BLaER1 treated with 17β-estradiol and CSF1 and Interleukin-3, amounts not matched to agents 10 nM and 100 nM (cell line): ENCODE data around the gene UCHL3.
A peak's percentile ranks its signal among the peaks of the same experiment; 100 is the strongest.

Experiments
- H3K27ac ChIP-seq, 11 experiments: shearing (Covaris generic); formaldehyde crosslinking; 2 replicates each; pipeline ENCODE4 v1.8.1; 2022
- H3K27me3 ChIP-seq, 11 experiments: shearing (Covaris generic); formaldehyde crosslinking; 2 replicates each; pipeline ENCODE4 v1.8.1; 2022
- H3K36me3 ChIP-seq, 11 experiments: shearing (Covaris generic); formaldehyde crosslinking; 2 replicates each; pipeline ENCODE4 v1.8.1; 2022
- H3K4me1 ChIP-seq, 10 experiments: shearing (Covaris generic); formaldehyde crosslinking; 2 replicates each; pipeline ENCODE4 v1.8.1; 2022
- H3K4me2 ChIP-seq, 11 experiments: shearing (Covaris generic); formaldehyde crosslinking; 2 replicates each; pipeline ENCODE4 v1.8.1; 2022
- H3K4me3 ChIP-seq, 10 experiments: shearing (Covaris generic); formaldehyde crosslinking; 2 replicates each; pipeline ENCODE4 v1.8.1; 2022
- H3K9ac ChIP-seq, 11 experiments: shearing (Covaris generic); formaldehyde crosslinking; 2 replicates each; pipeline ENCODE4 v1.8.1; 2022
- H3K9me3 ChIP-seq, 11 experiments: shearing (Covaris generic); formaldehyde crosslinking; replicated peaks in 1 of 11; 2 replicates each; pipeline ENCODE4 v1.8.1; 2022
- H4K20me1 ChIP-seq, 11 experiments: shearing (Covaris generic); formaldehyde crosslinking; 2 replicates each; pipeline ENCODE4 v1.8.1; 2022
- Cebpa-rat ChIP-seq, 11 experiments: shearing (Covaris generic); IDR thresholded peaks; 2 replicates each; pipeline ENCODE4 v1.8.1; 2022

UCHL3 gene

DNA sequence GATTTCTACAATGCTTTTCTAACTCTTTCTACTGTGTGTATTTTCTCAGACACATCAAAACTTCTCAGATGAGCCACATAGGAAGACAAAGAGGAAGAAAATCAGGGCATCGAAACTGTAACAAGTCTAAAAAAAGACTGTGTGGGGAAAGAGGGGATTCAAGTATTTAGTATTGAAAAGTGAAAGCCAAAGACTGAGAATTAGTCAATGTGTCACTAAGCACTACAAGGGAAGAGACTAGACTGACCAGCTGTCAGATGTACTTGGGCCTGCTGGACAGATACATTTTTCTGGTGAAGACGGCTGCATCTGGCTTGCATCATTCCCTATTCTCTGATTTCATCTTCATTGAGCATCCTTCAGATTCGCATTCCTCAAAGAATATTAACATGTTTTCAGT is 37.3 kb upstream of the UCHL3 start:
- peaks cover 0 to 15% (median 0%) of the 10 kb centered on the region in 11 experiments; a peak in 1 of 22 replicates for H3K27me3 ChIP-seq
- H3K9ac ChIP-seq: peak overlapping the region in 9 of 11 experiments; percentile 19 to 77 (median 65); a peak in 18 of 22 replicates
- peak overlapping the region in 6 of 10 experiments; percentile 20 to 32 (median 25); a peak in 7 of 20 replicates for H3K4me3 ChIP-seq
- peak in 4 of 11 experiments; percentile 14 to 56 (median 42); a peak in 4 of 22 replicates for TF ChIP-seq Cebpa-rat (IDR thresholded peaks at IDR 0.05)
- peak overlapping the region; percentile 70 to 90 (median 75) for H3K4me2 ChIP-seq
- peaks cover 52 to 85% (median 73%) of the 10 kb centered on the region in 10 experiments for H3K4me1 ChIP-seq
- H4K20me1 ChIP-seq: peaks cover 0 to 3% (median 0%) of the 10 kb centered on the region in 11 experiments; a peak in 2 of 22 replicates
- peaks cover 21 to 56% (median 49%) of the 10 kb centered on the region in 11 experiments; a peak in 21 of 22 replicates for H3K9me3 ChIP-seq
- H3K36me3 ChIP-seq: peaks cover 0 to 13% (median 0%) of the 10 kb centered on the region in 11 experiments; a peak in 5 of 22 replicates
- H3K27ac ChIP-seq: peak overlapping the region in 10 of 11 experiments; percentile 47 to 92 (median 86); a peak in 20 of 22 replicates

DNA sequence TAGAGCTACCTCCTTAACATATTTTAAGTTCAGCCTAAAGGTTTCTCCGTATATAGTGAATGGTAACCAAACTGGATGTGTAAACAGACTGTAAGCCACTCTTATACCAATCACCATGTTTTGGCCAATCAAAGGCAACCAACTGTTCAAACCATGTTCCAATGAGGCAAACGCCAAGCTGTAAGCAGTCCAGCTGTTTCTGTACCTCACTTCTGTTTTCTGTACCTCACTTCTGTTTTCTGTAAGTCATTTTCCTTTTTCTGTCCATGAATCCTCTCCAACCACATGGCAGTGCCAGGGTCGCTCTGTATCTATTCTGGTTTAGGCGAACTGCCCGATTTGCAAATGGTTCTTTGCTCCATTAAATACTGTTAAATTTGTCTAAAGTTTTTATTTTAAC is 36.3 kb upstream of the UCHL3 start:
- peak overlapping the region in 10 of 11 experiments; percentile 47 to 92 (median 86); a peak in 19 of 22 replicates for H3K27ac ChIP-seq
- no peak for TF ChIP-seq Cebpa-rat (IDR thresholded peaks at IDR 0.05)
- H3K9ac ChIP-seq: peak overlapping the region in 3 of 11 experiments; percentile 59 to 74 (median 64); a peak in 8 of 22 replicates
- peak overlapping the region in 5 of 10 experiments; percentile 9 to 32 (median 24); a peak in 4 of 20 replicates for H3K4me3 ChIP-seq
- peaks cover 42 to 75% (median 63%) of the 10 kb centered on the region in 10 experiments for H3K4me1 ChIP-seq
- peaks cover 0 to 3% (median 0%) of the 10 kb centered on the region in 11 experiments; a peak in 2 of 22 replicates for H4K20me1 ChIP-seq
- H3K9me3 ChIP-seq: peaks cover 25 to 57% (median 52%) of the 10 kb centered on the region in 11 experiments; a peak in 21 of 22 replicates
- peak overlapping the region; percentile 70 to 90 (median 75) for H3K4me2 ChIP-seq
- peaks cover 0 to 13% (median 0%) of the 10 kb centered on the region in 11 experiments; a peak in 5 of 22 replicates for H3K36me3 ChIP-seq
- H3K27me3 ChIP-seq: 0 out of 22 replicates have a peak, but pooled peaks cover 0 to 10% (median 0%) of the 10 kb centered on the region in 11 experiments

DNA sequence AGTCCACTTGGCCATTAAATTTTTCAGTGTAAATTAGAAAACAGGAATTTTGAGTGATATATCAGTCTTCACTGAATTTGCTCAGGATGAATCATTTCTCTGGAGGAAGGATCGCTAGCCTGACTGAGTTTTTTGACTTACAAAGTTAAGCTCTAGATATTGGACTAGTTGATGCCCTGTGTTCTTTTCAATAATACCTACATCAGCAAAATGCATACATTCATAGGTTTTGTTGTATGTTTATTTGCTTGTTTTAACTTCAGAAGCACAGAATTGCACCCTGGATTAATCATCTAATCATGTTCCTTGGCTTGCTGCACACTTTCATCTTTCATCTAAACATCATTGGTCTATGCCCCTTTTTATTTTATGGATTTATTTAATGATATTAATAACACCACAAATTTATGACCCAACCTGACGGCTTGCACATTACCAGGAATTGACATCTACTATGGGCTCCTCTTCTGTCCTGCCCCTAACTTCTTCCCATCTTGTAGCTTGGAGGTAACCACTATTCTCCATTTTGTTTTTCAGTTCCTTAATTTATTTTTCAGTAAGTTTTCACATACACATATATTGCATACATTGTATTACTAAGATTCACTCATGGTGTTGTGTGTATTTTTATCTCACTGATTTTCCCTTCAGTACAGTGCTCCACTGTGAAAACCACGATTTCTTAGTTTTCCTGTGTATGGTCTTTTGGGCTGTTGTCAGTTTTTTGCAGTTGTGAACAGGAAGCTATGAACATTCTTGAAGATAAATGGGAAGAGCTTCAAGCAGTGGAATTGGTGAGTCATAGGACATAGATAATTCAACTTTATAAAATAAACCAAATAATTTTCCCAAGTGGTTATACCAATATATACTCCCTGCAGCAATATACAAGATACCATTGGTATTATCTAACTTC is 35.3 kb upstream of the UCHL3 start:
- peaks cover 0 to 3% (median 0%) of the 10 kb centered on the region in 11 experiments; a peak in 2 of 22 replicates for H4K20me1 ChIP-seq
- H3K4me3 ChIP-seq: peak overlapping the region in 1 of 10 experiments; percentile 20; a peak in 1 of 20 replicates
- H3K9me3 ChIP-seq: peaks cover 35 to 67% (median 61%) of the 10 kb centered on the region in 11 experiments
- 0 out of 22 replicates have a peak, but pooled peaks of 1 of the 11 experiments have one; percentile 9 for TF ChIP-seq Cebpa-rat (IDR thresholded peaks at IDR 0.05)
- H3K9ac ChIP-seq: peak overlapping the region in 1 of 11 experiments; percentile 4; a peak in 1 of 22 replicates
- H3K36me3 ChIP-seq: peaks cover 0 to 13% (median 0%) of the 10 kb centered on the region in 11 experiments; a peak in 6 of 22 replicates
- H3K27ac ChIP-seq: peak overlapping the region in 9 of 11 experiments; percentile 70 to 92 (median 87); a peak in 17 of 22 replicates
- H3K27me3 ChIP-seq: 0 out of 22 replicates have a peak, but pooled peaks cover 0 to 10% (median 0%) of the 10 kb centered on the region in 11 experiments
- H3K4me1 ChIP-seq: peaks cover 40 to 64% (median 53%) of the 10 kb centered on the region in 10 experiments
- peak overlapping the region; percentile 6 to 90 (median 75); a peak in 18 of 22 replicates for H3K4me2 ChIP-seq

DNA sequence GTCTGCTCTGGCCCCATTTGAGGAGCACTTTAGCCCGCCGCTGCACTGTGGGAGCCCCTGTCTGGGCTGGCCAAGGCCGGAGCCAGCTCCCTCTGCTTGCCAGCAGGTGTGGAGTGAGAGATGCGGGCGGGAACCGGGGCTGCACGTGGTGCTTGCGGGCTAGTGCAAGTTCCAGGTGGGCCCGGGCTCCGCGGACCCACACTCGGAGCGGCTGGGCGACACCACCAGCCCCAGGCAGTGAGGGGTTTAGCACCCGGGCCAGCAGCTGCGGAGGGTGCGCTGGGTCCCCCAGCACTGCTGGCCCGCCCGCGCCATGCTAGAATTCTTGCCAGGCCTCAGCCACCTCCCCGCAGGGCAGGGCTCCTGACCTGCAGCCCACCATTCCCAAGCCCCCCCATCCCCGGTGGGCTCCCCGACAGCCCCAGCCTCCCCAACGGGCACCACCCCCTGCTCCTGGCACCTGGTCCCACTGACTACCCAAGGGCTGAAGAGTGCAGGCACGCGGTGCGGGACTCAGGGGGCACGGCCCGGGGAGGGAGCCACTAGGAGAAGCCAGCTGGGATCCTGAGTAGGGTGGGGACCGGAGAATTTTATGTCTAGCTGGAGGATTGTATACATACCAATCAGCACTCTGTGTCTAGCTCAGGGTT is 31.0 kb upstream of the UCHL3 start:
- Histone ChIP-seq H3K9ac (no peak overlapping the region), H3K4me2 (no peak overlapping the region), H3K27me3 (no peaks in the 10 kb centered on the region), H3K4me1 (peaks cover 12 to 33% (median 20%) of the 10 kb centered on the region in 10 experiments), H4K20me1 (no peaks in the 10 kb centered on the region), H3K27ac (no peak overlapping the region), H3K36me3 (peaks cover 0 to 13% (median 6%) of the 10 kb centered on the region in 11 experiments; a peak in 10 of 22 replicates), H3K9me3 (peaks cover 64 to 94% (median 84%) of the 10 kb centered on the region in 11 experiments), H3K4me3 (no peak overlapping the region)
- TF ChIP-seq Cebpa-rat (IDR thresholded peaks at IDR 0.05): no peak

DNA sequence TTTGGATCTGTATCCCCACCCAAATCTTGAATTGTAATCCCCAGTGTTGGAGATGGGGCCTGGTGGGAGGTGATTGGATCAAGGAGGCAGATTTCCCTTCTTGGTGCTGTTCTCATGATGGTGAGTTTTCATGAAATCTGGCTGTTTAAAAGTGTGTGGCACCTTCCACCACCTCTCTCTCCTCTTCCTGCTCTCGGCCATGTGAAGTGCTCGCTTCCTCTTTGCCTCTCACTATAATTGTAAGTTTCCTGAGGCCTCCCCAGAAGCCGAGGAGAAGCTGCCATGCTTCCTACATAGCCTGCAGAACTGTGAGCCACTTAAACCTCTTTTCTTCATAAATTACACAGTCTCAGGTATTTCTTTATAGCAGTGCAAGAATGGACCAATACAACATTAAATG is 27.6 kb upstream of the UCHL3 start:
- H3K4me2 ChIP-seq: no peak overlapping the region

DNA sequence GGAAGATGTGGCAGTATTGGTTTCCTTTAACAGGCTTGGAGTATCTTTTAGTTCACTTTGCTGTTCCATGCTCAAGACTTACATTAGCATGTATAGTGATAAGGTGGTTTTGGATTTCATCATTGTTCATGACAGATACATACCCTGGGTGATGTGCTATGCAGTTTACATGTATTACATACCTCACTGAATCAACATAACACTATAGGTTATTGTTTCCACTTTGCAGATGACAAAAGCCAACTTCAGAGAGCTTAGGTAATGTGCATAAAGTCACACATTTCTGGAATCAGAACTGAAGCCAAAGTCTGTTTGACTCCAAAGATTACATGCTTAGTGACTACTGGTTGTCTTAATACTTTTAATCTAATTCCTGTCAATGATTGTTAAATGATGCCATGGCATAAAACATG is 19.0 kb upstream of the UCHL3 start:
- H3K4me1 ChIP-seq: peaks cover 12 to 33% (median 23%) of the 10 kb centered on the region in 10 experiments
- 0 out of 22 replicates have a peak overlapping the region, but pooled peaks of 1 of the 11 experiments have one; percentile 10 for H3K27ac ChIP-seq
- H3K4me3 ChIP-seq: no peak overlapping the region
- H3K4me2 ChIP-seq: peak overlapping the region; percentile 2 to 61 (median 36); a peak in 18 of 22 replicates
- peaks cover 0 to 20% (median 4%) of the 10 kb centered on the region in 11 experiments; a peak in 5 of 22 replicates for H3K9me3 ChIP-seq
- H3K27me3 ChIP-seq: no peaks in the 10 kb centered on the region
- H4K20me1 ChIP-seq: peaks cover 0 to 19% (median 0%) of the 10 kb centered on the region in 11 experiments; a peak in 2 of 22 replicates
- TF ChIP-seq Cebpa-rat (IDR thresholded peaks at IDR 0.05): no peak
- no peak overlapping the region for H3K9ac ChIP-seq
- H3K36me3 ChIP-seq: peaks cover 56 to 87% (median 75%) of the 10 kb centered on the region in 11 experiments

More for the DNA sequence above, 27.6 kb upstream of the UCHL3 start:
- Histone ChIP-seq H3K4me1 (peaks cover 0 to 7% (median 0%) of the 10 kb centered on the region in 10 experiments; a peak in 3 of 20 replicates), H4K20me1 (no peaks in the 10 kb centered on the region), H3K27ac (no peak overlapping the region), H3K27me3 (no peaks in the 10 kb centered on the region), H3K9ac (no peak overlapping the region), H3K9me3 (peaks cover 50 to 65% (median 56%) of the 10 kb centered on the region in 11 experiments), H3K4me3 (no peak overlapping the region), H3K36me3 (peaks cover 17 to 31% (median 20%) of the 10 kb centered on the region in 11 experiments; a peak in 21 of 22 replicates)
- no peak for TF ChIP-seq Cebpa-rat (IDR thresholded peaks at IDR 0.05)

DNA sequence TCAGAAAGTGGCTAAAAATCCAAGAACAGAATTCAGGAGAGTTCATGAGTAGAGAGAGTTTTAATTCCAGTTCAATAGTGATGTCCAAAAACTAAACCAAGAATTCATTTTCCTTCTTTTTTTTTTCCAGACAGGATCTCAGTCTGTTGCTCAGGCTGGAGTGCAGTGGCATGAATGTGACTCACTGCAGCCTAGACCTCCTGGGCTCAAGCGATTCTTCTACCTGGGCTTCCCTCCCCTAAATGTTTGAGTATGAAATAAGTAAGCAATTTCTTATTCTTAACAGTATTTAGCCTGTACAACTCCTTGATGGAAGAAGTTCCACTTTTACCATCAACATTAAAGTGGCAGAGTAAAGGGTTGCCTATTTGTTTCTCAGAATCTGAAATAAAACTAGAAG is 15.7 kb upstream of the UCHL3 start:
- Histone ChIP-seq H3K9ac (no peak overlapping the region), H3K4me1 (peaks cover 33 to 55% (median 41%) of the 10 kb centered on the region in 10 experiments), H3K4me3 (no peak overlapping the region), H3K9me3 (peaks cover 0 to 8% (median 4%) of the 10 kb centered on the region in 11 experiments; a peak in 4 of 22 replicates), H3K27me3 (no peaks in the 10 kb centered on the region), H3K36me3 (peaks cover 31 to 63% (median 53%) of the 10 kb centered on the region in 11 experiments), H3K4me2 (no peak overlapping the region), H4K20me1 (peaks cover 0 to 20% (median 0%) of the 10 kb centered on the region in 11 experiments; a peak in 2 of 22 replicates), H3K27ac (no peak overlapping the region)
- no peak for TF ChIP-seq Cebpa-rat (IDR thresholded peaks at IDR 0.05)
